CD4-positive, alpha-beta T cell treated with Interleukin-4 for 1 hour (primary cell): ENCODE data around the gene GRIK1.

Experiments
- DNase-seq, 2 donors: peaks; one replicate each; pipeline ENCODE4 v3.0.0-alpha.2; 2020 to 2022

GRIK1 gene

DNA sequence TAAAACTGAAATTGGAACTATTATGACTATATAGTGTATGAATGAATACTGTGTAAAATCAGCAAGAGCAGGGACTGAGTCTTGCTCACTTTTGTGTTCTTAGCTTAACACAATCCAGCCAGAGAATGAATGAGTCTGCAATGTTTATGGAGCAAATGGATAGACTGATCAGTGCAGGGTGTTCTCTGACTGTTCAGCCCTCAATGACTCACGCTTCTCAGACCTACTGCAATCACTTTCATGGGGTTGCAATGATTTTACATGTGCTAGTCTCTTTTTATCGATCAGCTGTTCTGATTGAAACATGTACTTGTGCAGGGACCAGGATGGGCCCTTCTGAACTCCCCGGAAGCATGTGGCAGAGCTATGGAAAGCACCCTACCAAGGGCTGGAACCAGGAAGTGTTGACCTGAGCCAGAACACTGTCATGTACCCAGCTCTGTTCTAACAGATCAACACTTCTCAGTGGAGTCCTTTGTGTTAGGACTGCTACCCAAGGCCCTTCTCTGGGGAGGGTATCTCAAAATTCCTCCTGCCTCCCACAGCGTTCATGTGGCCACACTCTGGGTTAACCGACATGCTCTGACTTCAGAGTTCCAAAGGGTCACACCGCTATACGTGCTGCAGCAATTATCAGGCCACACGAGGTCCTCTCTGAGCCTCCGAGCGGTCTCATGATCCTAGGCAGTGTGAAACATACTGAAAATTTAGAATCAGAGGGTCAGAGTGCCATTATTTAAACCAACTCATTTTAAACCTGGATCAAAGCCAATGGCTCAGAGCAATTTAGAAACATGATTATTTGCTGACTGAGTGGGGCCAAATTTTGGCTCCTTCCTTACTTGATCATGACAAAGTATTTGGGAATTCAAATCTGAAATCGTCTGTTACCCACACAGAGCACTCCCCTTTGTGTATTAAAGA lies 35.2 kb downstream of the GRIK1 start:
- DNase-seq = no peak

DNA sequence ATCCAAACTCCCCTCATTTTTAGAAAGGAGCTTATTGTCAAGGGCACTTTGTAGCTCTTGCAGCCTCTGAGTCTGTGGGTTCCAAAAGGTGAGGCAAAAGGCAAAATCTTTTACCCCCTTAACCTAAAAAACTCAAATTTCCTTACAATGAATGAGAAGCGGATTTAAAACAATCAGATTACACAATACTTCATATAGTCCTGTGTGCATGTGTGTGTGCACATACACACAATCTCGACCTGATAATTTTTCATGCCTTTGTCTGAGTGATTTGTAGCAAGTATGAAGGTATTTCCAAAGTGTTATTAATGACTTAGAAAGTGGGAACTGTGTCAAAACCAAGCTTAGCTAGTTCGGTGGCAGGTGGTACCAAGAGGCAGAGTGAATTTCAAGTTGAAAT lies 42.9 kb downstream of the GRIK1 start:
- no peak for DNase-seq

GRCh38 chr21:29893687-29894086 lies 46.1 kb downstream of the GRIK1 start:
- no peak for DNase-seq

DNA sequence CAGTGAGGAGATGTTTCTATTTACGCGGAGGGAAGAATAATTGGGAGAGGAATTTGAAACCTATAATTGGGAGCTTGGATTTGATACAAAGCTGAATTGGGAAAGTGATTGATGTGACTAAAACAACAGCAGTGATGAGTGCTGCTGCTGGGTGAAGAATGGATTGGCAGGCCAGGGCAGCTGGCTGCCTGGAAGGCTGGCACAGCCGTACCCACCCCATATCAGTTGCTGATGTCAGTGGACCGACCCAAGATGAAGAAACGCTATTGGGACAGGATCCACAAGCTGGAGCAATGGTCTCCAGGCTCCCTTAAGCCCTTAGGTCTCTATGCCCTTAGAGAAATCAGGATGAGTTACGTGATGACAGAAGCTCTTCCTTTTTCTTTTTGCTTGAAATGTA lies 47.4 kb downstream of the GRIK1 start:
- DNase-seq = no peak

DNA sequence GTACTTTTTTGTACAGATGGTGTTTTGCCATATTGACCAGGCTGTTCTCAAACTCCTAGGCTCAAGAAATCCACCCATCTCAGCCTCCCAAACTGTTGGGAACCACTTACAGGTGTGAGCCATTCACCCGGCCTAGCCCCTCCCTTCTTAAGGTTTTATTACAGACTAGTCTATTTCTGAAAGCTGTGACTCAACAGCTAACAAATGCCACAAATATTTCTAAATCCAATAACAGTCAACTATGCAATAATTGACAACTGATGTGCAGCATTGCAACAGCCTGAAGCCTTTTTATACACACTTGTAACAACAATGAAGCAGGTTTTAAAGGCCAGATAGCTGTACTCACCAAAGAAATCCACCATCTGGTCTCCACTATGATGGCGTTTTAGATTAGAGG lies 51.4 kb downstream of the GRIK1 start:
- DNase-seq = no peak

DNA sequence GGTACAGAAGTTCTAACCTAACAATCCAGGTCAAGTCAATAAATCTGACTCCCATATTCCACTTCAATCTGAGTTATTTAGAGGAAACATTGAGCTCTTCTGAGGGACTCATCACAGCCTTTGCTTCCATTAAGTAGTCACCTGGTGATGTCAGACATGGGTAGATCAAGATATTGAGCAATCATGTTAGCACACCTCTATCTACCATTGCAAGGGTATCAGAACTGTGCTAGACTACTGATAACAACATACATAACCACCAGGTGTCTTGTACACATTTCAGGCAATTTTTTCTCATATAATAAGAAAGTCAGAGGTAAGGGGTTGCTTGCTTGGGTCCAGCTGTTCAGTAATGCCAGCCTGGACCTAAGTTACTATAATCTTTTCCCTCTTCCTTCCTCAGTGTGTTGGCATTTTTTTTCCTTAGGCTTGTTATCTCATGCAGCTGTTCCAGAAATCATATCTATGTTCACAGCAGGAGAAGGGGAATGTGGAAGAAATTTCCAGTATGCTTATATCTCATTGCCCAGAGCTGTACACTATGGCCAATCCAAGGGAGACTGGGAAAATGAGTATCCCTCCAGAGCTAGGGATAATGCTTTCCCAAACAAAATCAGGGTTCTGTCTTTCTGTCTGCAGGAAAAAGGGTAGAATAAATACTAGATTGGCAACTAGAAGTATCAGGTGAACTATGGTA lies 52.3 kb downstream of the GRIK1 start:
- DNase-seq = no peak

DNA sequence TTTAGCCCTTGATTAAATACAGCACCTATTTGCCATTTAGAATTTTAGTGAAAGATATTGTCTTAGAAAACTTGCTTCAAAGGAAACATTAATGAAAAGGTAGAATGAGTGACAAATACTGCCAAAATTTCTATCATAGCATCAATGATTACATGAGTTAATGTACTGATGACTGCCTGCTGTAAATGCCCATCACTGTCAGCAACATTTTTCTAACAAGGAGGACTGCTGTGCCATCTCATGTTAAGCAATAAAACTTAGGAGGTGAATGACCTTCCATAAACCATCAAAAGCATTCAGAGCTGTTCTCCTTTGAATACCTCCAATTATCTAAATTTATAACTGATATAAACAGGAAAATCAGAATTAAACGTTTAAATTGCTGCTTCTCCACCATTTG lies 54.3 kb downstream of the GRIK1 start:
- no peak for DNase-seq

DNA sequence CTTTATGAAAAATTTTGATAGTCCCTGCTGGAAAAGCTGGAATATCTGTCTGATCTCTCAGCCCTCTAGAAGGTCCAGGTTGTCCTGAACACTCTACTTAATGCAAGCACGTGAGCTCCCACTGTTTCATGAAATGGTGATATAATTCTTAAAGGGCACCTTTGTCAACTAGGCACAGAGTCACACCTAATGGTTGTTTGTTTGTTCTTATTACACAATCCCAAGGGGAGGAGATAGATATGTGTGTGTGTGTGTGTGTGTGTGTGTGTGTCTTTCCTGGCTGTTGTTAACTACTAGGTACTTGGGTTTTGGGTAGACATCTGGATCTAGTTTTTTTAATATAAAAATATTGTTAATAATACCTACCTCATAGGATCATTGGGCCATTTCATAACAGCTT lies 63.9 kb downstream of the GRIK1 start:
- no peak for DNase-seq

GRCh38 chr21:29875036-29875716 lies 64.6 kb downstream of the GRIK1 start:
- DNase-seq = no peak

DNA sequence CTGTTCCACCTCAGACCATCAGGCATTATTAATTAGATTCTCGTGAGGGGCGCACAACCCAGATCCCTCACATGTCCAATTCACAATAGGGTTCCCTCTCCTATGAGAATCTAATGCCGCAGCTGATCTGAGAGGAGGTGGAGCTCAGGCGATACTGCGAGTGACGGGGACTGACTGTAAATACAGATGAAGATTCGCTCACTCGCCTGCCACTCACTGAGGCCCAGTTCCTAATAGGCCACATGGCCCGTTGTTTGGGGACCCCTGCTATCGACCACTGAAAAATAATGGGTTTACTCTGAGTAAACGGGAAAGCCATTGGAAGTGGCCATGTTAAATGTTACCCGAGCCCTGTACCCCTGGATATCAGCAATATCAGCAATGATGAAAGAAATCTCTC lies 65.9 kb downstream of the GRIK1 start:
- DNase-seq = no peak

DNA sequence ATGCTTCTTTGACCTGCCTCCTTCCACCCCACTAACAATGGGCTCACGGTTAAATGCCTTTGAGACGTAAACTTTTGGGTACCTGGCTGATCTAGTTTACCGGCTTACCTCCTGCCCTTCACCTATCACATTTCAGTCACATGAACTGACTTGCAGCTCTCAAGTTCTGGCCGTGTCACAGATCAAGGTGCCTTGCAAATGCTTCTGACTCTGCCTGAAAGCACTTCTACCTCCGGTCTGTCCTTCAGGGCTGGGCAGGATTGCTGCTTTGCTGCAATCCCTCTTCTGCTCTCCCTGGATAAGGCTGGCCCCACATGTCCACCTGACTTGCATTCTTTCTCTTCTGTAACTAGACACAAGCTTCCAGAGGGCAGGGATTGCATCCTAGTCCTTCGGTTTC lies 69.0 kb downstream of the GRIK1 start:
- DNase-seq = no peak

- no peak for DNase-seq
These were observed 72.0 kb downstream of the GRIK1 start for GRCh38 chr21:29867796-29868195.

DNA sequence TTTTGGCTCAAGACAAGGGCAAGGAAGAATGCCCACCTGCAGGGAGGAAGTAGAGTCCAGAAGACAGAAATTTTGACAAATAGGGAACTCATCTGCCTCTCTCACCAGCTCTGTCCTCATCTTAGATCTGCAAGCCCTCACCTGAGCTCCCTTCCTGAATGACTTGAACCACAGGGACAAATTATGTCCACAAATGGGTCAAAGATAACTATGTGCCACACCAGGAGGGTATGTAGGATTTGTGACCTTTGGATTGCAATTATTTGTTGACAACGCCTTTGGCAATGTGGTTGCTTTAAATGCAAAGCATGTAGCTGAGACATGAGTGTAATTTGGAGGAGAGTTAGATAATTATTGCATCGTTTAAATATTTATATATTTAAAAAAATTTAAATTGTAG lies 79.5 kb downstream of the GRIK1 start:
- DNase-seq = no peak

DNA sequence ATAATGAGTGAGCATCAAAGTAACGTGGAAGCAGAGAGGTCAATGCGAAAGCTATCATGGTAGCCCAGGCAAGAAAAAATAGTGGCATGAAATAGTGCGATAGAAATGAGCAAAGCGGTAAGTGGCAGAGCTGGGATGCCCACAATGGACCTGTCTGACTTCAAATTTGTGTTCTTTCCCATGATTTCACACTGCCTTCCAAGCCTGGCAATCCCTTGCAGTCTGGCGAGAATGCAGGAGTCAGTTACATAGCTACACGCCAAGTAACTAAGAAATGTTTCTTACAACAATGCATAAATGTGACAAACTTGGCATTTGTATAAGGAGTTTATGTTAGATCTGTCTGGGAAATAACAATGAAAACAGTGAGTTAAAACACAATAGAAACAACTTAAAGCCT lies 82.6 kb downstream of the GRIK1 start:
- DNase-seq = no peak

DNA sequence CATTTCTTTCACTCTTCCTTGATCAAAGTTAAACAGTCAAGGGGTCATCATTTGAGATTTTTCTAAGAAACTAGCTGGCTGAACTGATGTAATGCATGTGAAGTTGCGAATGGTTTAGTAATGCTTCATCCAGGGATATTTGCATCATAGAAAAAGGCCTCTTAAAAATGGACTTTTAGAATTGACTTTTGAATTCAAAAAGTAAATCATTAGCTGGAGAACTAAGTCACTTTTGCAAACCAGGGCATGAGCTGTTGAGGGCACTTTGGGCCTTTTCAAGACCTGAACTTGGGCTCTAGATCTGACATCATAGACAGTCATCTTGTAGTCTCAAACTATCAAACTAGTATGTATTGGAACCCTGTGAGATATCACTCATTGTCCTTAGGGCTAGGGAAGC lies 85.0 kb downstream of the GRIK1 start:
- DNase-seq = no peak

GRCh38 chr21:29851611-29852010 lies 88.2 kb downstream of the GRIK1 start:
- no peak for DNase-seq

DNA sequence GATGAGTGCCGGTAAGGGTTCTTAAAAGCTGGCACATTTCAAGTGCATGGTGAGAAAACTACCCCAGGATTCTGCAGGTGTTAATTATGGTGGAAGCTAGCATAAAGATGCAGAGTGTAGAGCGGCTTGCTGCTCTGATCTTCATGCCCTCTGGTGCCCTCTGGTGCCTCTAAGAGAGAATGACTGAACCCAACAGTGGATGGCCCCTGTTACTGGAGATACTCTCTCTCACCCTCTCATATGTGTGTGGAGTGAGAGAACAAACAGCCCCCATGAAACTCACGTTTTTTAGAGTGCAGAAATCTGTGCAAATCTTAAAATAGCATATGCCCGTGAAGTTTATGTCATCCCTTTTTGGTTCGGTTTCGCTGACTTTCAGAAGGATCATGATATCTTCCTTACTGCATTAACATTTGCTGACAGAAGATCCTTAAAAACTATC lies 90.0 kb downstream of the GRIK1 start:
- DNase-seq = peak; percentile 38 to 48

GRCh38 chr21:29843804-29844203 lies 96.0 kb downstream of the GRIK1 start:
- no peak for DNase-seq

GRCh38 chr21:29834617-29835016 lies 105.2 kb downstream of the GRIK1 start:
- DNase-seq = no peak

DNA sequence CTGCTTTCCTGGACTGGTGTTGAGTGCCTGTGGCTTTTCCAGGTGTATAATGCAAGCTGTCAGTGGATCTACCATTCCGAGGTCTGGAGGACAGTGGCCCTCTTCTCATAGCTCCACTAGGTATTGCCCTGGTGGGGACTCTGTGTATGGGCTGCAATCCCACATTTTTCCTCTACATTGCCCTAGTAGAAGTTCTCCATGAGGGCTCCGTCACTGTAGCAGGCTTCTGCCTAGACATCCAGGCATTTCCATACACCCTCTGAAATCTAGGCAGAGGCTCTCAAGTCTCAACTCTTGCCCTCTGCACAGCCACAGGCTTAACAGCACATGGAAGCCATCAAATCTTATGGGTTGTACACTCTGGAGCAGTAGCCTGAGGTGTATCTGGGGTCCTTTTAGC lies 107.6 kb downstream of the GRIK1 start:
- no peak for DNase-seq

- DNase-seq = no peak
These were observed 110.1 kb downstream of the GRIK1 start for GRCh38 chr21:29829564-29830275.

GRCh38 chr21:29827647-29828046 lies 112.1 kb downstream of the GRIK1 start:
- no peak for DNase-seq

- no peak for DNase-seq
These were observed 112.6 kb downstream of the GRIK1 start for GRCh38 chr21:29827236-29827635.
